Peyer's patch (tissue), 4 donors: ENCODE measurements around the gene RAB7A. TPM values are rescaled to one million over a fixed set of nuclear protein-coding genes. Genes with fewer than 3 reads are reported as not detected.
"Not testable (repeated sequence)": the region's sequence is repeated elsewhere in the genome, so short reads cannot be mapped to it uniquely, and the experiment has no call there.

Experiments
- DNase-seq, 3 donors: peaks; one replicate each; pipeline ENCODE4 v3.0.0-alpha.2; 2017 to 2019
- H3K27ac ChIP-seq, 4 donors: fragments of 200-600 bp; sonication (generic); one replicate each; pipeline ENCODE4 v1.5.1; 2016 to 2019
- H3K27me3 ChIP-seq, 2 donors: fragments of 200-600 bp; sonication (generic); one replicate each; pipeline ENCODE4 v1.5.1; 2019
- H3K36me3 ChIP-seq, 3 donors: fragments of 200-600 bp; sonication (generic); one replicate each; pipeline ENCODE4 v1.5.1; 2016 to 2019
- H3K4me1 ChIP-seq, 4 donors: fragments of 200-600 bp; sonication (generic); one replicate each; pipeline ENCODE4 v1.5.1; 2016 to 2019
- H3K4me3 ChIP-seq, 4 donors: fragments of 200-600 bp; sonication (generic); 1 replicate in 3 of 4; 2 replicates in 1 of 4; pipeline ENCODE4 v1.5.1; 2016 to 2019; ENCODE audit warnings: mild to moderate bottlenecking in 1 of 4
- H3K9me3 ChIP-seq, 4 donors: fragments of 200-600 bp; sonication (generic); one replicate each; pipeline ENCODE4 v1.5.1; 2016 to 2019; ENCODE audit warnings: mild to moderate bottlenecking in 1 of 4
- CTCF ChIP-seq, 6 experiments: fragments of 450-650 bp in 4 of 6; fragments of 200-600 bp in 2 of 6; sonication (generic) in 1 of 6; IDR thresholded peaks; one replicate each; pipeline ENCODE4 v1.5.1; 2017 to 2019; ENCODE audit warnings: antibody characterized with exemption in 6 of 6, mild to moderate bottlenecking in 3 of 6, moderate library complexity in 1 of 6
- POLR2A ChIP-seq, 2 donors: fragments of 450-650 bp; IDR thresholded peaks; one replicate each; pipeline ENCODE4 v1.5.1; 2017; ENCODE audit warnings: antibody characterized with exemption in 2 of 2, mild to moderate bottlenecking in 2 of 2, moderate library complexity in 2 of 2
- total RNA-seq, 4 donors: library from RNA; depleted of rRNA; stranded (reverse); fragments of >200 nt; gene quantifications; one replicate each; pipeline ENCODE4 v1.1.0, GENCODE V29; 2016

RAB7A gene
- total RNA-seq, 4 donors from 2014 or later: 96.6 to 116 (median 99.4) TPM

- Histone ChIP-seq H3K4me1 (peaks cover 0 to 35% (median 7%) of the 10 kb centered on the region in 4 donors), H3K4me3 (no peak overlapping the region), H3K9me3 (no peaks in the 10 kb centered on the region), H3K27ac (no peak overlapping the region), H3K36me3 (no peaks in the 10 kb centered on the region), H3K27me3 (no peaks in the 10 kb centered on the region)
- no peak for DNase-seq
- TF ChIP-seq CTCF (IDR thresholded peaks at IDR 0.05): no peak
- TF ChIP-seq POLR2A (IDR thresholded peaks at IDR 0.05): no peak
These were observed 38.0 kb downstream of the RAB7A start for GRCh38 chr3:128763967-128764366.

GRCh38 chr3:128764863-128765262 lies 38.9 kb downstream of the RAB7A start:
- DNase-seq: no peak
- H3K4me3 ChIP-seq: no peak overlapping the region
- TF ChIP-seq CTCF (IDR thresholded peaks at IDR 0.05): no peak
- TF ChIP-seq POLR2A (IDR thresholded peaks at IDR 0.05): no peak
- H3K9me3 ChIP-seq: no peaks in the 10 kb centered on the region
- H3K36me3 ChIP-seq: no peaks in the 10 kb centered on the region
- H3K27ac ChIP-seq: no peak overlapping the region
- peaks cover 0 to 30% (median 7%) of the 10 kb centered on the region in 4 donors for H3K4me1 ChIP-seq
- no peaks in the 10 kb centered on the region for H3K27me3 ChIP-seq

- Histone ChIP-seq H3K4me3 (no peak overlapping the region), H3K9me3 (no peaks in the 10 kb centered on the region), H3K4me1 (peaks cover 0 to 18% (median 7%) of the 10 kb centered on the region in 4 donors), H3K27me3 (no peaks in the 10 kb centered on the region), H3K36me3 (no peaks in the 10 kb centered on the region), H3K27ac (no peak overlapping the region)
- TF ChIP-seq POLR2A (IDR thresholded peaks at IDR 0.05) (no peak), CTCF (IDR thresholded peaks at IDR 0.05) (no peak)
- DNase-seq: no peak
These were observed 41.2 kb downstream of the RAB7A start for GRCh38 chr3:128767094-128767750.

- Histone ChIP-seq H3K4me3 (no peak overlapping the region), H3K9me3 (no peaks in the 10 kb centered on the region), H3K36me3 (no peaks in the 10 kb centered on the region), H3K4me1 (peaks cover 0 to 18% (median 7%) of the 10 kb centered on the region in 4 donors), H3K27ac (no peak overlapping the region), H3K27me3 (no peaks in the 10 kb centered on the region)
- no peak for DNase-seq
- TF ChIP-seq CTCF (IDR thresholded peaks at IDR 0.05) (no peak), POLR2A (IDR thresholded peaks at IDR 0.05) (no peak)
These were observed 42.5 kb downstream of the RAB7A start for GRCh38 chr3:128768471-128768870.

- H3K4me1 ChIP-seq: peaks cover 0 to 18% (median 7%) of the 10 kb centered on the region in 4 donors
- TF ChIP-seq POLR2A (IDR thresholded peaks at IDR 0.05) (no peak), CTCF (IDR thresholded peaks at IDR 0.05) (no peak)
- no peaks in the 10 kb centered on the region for H3K27me3 ChIP-seq
- no peaks in the 10 kb centered on the region for H3K36me3 ChIP-seq
- H3K27ac ChIP-seq: no peak overlapping the region
- DNase-seq: no peak
- no peaks in the 10 kb centered on the region for H3K9me3 ChIP-seq
- H3K4me3 ChIP-seq: no peak overlapping the region
These were observed 44.4 kb downstream of the RAB7A start for GRCh38 chr3:128770387-128770786.

GRCh38 chr3:128773189-128773588 lies 47.2 kb downstream of the RAB7A start:
- not testable (repeated sequence) for DNase-seq, H3K36me3 ChIP-seq, H3K4me1 ChIP-seq, H3K27ac ChIP-seq, H3K9me3 ChIP-seq, H3K27me3 ChIP-seq, H3K4me3 ChIP-seq

- H3K27me3 ChIP-seq, H3K27ac ChIP-seq, H3K36me3 ChIP-seq, H3K4me1 ChIP-seq, DNase-seq, H3K9me3 ChIP-seq, H3K4me3 ChIP-seq: not testable (repeated sequence)
These were observed 47.6 kb downstream of the RAB7A start for GRCh38 chr3:128773592-128773991.
